KMS-11 (cell line): ENCODE data around the gene ADAMTS12.

Experiments
- H2AFZ ChIP-seq: fragments of 200-600 bp; sonication (generic); 2 replicates; pipeline ENCODE4 v1.6.1; 2016; ENCODE audit warnings: antibody characterized with exemption, mixed run types, low read depth
- H3K27ac ChIP-seq: fragments of 200-600 bp; sonication (generic); 2 replicates; pipeline ENCODE4 v1.6.1; 2016; ENCODE audit warnings: mild to moderate bottlenecking, mixed run types
- H3K27me3 ChIP-seq: fragments of 200-600 bp; sonication (generic); 2 replicates; pipeline ENCODE4 v1.6.1; 2017; ENCODE audit warnings: mild to moderate bottlenecking, low read depth, mixed run types, moderate library complexity; ENCODE audit not compliant: insufficient read depth
- H3K36me3 ChIP-seq: fragments of 200-600 bp; sonication (generic); 2 replicates; pipeline ENCODE4 v1.6.1; 2017; ENCODE audit warnings: mild to moderate bottlenecking, mixed run types; ENCODE audit not compliant: insufficient read depth
- H3K4me1 ChIP-seq: fragments of 200-600 bp; sonication (generic); 2 replicates; pipeline ENCODE4 v1.6.1; 2016; ENCODE audit warnings: mild to moderate bottlenecking, low read depth, mixed run types; ENCODE audit not compliant: poor library complexity, severe bottlenecking
- H3K4me2 ChIP-seq: fragments of 200-600 bp; sonication (generic); 2 replicates; pipeline ENCODE4 v1.7.0; 2016; ENCODE audit warnings: mild to moderate bottlenecking, mixed run types
- H3K4me3 ChIP-seq: fragments of 200-600 bp; sonication (generic); IDR thresholded peaks from 2 replicates; pipeline ENCODE4 v1.6.1; 2017; ENCODE audit warnings: low read depth, low read length, mixed read lengths; ENCODE audit not compliant: insufficient read depth
- H3K79me2 ChIP-seq: fragments of 200-600 bp; sonication (generic); 2 replicates; pipeline ENCODE4 v1.6.1; 2016; ENCODE audit warnings: low read depth, mixed run types; ENCODE audit not compliant: insufficient read depth
- H3K9ac ChIP-seq: fragments of 200-600 bp; sonication (generic); 2 replicates; pipeline ENCODE4 v1.6.1; 2016; ENCODE audit warnings: mild to moderate bottlenecking, mixed run types
- H4K20me1 ChIP-seq: fragments of 200-600 bp; sonication (generic); 2 replicates; pipeline ENCODE4 v1.6.1; 2016; ENCODE audit warnings: mild to moderate bottlenecking, mixed run types; ENCODE audit not compliant: insufficient read depth
- TF ChIP-seq, protein P1 (sequence below): fragments of 200-600 bp; sonication (generic); conservative IDR thresholded peaks from 2 replicates; pipeline ENCODE4 v1.6.1; 2017; ENCODE audit warnings: low read depth, mild to moderate bottlenecking, antibody characterized with exemption, low read length, moderate library complexity, mixed read lengths

The ADAMTS12 gene

DNA sequence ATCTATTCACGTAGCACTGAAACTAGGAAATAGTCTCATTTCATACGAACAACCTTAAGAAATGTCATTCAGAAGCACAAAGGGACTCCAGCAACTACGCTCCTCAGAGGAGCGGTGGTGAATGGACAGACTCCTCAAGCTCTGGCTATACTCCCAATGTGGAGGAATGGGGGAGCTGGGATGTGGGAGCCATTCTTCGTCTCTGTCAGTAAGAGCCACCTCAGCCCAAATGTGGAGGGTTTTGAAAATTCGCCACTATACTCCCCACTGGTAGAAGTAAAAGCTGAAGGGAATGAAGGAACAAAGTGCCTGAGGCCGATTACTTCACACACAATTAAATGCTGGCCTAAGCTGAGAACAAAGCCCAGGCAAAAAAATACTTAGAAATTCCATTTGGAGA is 96.3 kb downstream of the ADAMTS12 start:
- no peaks in the 10 kb centered on the region for H4K20me1 ChIP-seq
- no peaks in the 10 kb centered on the region for H3K27me3 ChIP-seq
- no peak overlapping the region for H3K27ac ChIP-seq
- H2AFZ ChIP-seq = no peak overlapping the region
- H3K4me2 ChIP-seq = no peak overlapping the region
- no peaks in the 10 kb centered on the region for H3K36me3 ChIP-seq
- no peak overlapping the region for H3K9ac ChIP-seq
- H3K79me2 ChIP-seq = no peaks in the 10 kb centered on the region
- no peak overlapping the region for H3K4me3 ChIP-seq
- TF ChIP-seq, protein P1, sequence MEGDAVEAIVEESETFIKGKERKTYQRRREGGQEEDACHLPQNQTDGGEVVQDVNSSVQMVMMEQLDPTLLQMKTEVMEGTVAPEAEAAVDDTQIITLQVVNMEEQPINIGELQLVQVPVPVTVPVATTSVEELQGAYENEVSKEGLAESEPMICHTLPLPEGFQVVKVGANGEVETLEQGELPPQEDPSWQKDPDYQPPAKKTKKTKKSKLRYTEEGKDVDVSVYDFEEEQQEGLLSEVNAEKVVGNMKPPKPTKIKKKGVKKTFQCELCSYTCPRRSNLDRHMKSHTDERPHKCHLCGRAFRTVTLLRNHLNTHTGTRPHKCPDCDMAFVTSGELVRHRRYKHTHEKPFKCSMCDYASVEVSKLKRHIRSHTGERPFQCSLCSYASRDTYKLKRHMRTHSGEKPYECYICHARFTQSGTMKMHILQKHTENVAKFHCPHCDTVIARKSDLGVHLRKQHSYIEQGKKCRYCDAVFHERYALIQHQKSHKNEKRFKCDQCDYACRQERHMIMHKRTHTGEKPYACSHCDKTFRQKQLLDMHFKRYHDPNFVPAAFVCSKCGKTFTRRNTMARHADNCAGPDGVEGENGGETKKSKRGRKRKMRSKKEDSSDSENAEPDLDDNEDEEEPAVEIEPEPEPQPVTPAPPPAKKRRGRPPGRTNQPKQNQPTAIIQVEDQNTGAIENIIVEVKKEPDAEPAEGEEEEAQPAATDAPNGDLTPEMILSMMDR = no peak
- H3K4me1 ChIP-seq = no peaks in the 10 kb centered on the region

DNA sequence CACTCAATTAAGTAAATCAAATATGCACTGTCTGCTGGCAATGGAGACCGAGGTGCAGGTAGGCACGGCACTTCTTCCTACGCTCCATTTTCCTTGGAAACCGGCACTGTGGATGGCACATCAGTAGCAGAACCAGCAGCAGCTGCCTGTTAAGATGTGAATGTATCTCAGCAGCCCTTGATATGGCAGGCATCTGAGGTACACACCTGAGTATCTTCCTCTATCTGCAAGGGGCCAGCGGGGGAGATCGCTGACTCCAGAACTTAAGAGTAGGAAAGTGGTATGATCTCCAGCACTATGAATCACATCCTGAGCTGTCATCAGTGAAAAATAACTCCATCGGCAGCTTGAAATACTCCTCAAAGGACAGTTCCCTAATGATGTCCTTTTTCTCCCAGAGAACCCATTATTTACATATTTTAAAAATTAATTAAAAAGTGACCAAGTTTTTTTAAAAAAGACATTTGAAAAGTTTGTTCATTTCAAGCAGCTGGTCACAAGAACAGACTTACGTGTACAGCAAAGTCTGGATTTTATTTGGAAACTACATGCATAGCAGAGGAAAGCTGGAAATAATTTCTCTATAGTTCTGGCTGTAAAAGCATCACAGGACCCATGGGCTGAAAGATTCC is 97.1 kb downstream of the ADAMTS12 start:
- Histone ChIP-seq H3K36me3 (no peaks in the 10 kb centered on the region), H3K27me3 (no peaks in the 10 kb centered on the region), H4K20me1 (no peaks in the 10 kb centered on the region), H3K79me2 (no peaks in the 10 kb centered on the region), H3K4me1 (no peaks in the 10 kb centered on the region), H3K4me2 (no peak overlapping the region), H3K9ac (no peak overlapping the region), H3K27ac (no peak overlapping the region), H2AFZ (no peak overlapping the region), H3K4me3 (no peak overlapping the region)
- TF ChIP-seq, protein P1 = no peak

DNA sequence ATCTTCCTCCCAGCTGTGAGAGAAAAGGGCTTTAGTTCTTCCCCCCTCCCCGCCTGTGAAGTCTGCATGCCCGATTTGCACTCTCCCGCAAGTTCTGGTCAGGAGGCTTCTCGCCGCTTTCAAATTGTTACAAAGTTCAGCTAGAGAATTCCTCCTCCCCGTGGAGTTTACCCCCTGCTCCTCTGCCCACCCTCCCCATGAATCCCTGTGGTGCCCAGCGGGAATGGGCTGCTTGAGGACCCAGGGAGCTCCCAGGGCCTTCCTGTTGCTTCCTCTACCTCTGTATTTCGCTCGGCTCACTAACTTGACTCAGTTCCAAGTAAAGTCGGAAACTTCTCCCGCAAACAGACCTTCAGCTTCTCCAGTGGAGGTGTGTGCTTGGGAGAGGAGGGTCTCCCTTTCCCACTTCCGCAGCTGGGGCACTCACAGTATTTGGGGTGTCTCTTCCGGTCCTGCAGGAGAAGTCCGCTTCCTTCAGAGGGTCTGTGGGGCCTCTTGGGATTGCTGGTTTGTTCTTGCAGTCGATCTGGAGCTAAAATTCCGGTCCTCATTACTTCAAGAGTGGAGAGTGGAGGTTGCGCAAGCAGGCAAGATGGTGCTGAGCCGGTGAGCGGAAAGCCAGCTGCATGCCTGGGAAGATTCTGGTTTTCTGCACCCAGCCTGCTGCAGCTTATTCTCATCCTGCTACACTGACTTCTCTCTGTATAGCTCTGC is 97.8 kb downstream of the ADAMTS12 start:
- no peak overlapping the region for H2AFZ ChIP-seq
- no peaks in the 10 kb centered on the region for H3K36me3 ChIP-seq
- no peaks in the 10 kb centered on the region for H3K4me1 ChIP-seq
- H3K4me2 ChIP-seq = no peak overlapping the region
- TF ChIP-seq, protein P1 = no peak
- no peaks in the 10 kb centered on the region for H3K27me3 ChIP-seq
- H4K20me1 ChIP-seq = no peaks in the 10 kb centered on the region
- no peak overlapping the region for H3K9ac ChIP-seq
- H3K27ac ChIP-seq = no peak overlapping the region
- no peak overlapping the region for H3K4me3 ChIP-seq
- H3K79me2 ChIP-seq = no peaks in the 10 kb centered on the region

DNA sequence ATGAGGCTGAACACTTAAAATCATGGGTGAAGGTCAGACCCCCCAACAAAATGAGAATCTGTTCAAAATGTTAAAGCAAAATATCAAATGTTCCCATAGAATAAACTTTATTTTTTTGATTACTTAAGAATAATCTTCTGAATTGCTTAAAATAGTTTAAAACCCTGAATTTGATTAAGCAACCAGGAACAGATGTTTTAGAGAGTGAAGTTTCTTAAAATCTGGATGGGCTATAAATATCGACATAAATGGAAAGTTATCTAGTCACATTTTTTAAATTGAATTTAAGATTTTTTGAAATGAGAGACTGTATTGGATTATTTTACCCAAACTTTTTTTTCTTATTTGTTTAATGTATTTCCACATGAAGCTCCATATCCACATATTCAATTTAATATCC is 98.5 kb downstream of the ADAMTS12 start:
- H3K27ac ChIP-seq = no peak overlapping the region
- H3K9ac ChIP-seq = no peak overlapping the region
- H3K4me2 ChIP-seq = no peak overlapping the region
- H3K4me3 ChIP-seq = no peak overlapping the region
- no peaks in the 10 kb centered on the region for H3K4me1 ChIP-seq
- no peaks in the 10 kb centered on the region for H3K79me2 ChIP-seq
- H3K27me3 ChIP-seq = no peaks in the 10 kb centered on the region
- no peaks in the 10 kb centered on the region for H4K20me1 ChIP-seq
- no peak overlapping the region for H2AFZ ChIP-seq
- TF ChIP-seq, protein P1 = no peak
- no peaks in the 10 kb centered on the region for H3K36me3 ChIP-seq
